GM19328 (cell line): ENCODE results near the gene PPP2R2C.

ENCODE experiments used
- ATAC-seq: cut with Tn5 transposase; IDR thresholded peaks from one replicate; pipeline ENCODE4 v1.9.1; 2021; ENCODE audit warnings: mild to moderate bottlenecking, moderate library complexity; ENCODE audit not compliant: unreplicated experiment

Gene PPP2R2C

DNA sequence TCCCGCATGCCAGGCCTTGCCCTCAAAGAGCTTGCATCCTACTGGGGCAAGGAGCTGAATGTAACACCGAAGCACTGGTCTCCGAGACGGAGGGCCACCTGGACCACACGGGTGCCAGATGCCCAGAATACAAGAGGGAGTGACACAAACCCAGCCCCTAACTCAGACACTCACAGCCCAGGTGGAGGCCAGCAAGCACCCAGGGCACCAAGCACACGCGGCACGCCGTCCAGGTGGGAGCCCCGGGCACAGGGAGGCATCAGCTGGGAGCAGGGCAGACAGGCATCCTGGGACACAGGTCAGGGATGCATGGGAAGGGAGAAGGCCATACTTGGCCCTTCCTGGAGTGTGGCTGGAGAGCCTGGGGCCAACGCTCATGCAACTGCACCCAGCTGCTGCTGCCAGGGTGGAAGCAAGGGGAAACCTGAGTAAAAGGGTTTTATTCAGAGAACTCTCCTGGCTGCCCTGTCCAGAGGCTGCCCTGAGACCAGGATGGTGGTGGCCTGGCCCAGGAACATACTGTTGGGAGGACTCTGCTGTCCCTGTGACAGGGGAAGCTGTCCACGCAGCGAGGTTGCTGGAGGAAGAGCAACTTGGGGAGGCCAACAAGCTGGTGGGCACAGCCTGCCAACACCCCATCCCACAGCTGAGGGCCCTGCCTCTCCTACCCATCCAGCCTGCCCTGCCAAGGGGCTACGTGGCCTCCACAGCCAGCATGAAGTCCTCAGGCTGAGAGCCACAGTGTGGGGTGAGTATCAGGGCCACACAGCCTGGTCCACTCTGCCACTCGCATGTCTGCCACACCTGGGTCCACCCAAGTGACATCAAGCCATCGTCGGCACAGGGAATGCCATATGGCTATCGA lies 22.2 kb upstream of the PPP2R2C start:
- no peak for ATAC-seq

DNA sequence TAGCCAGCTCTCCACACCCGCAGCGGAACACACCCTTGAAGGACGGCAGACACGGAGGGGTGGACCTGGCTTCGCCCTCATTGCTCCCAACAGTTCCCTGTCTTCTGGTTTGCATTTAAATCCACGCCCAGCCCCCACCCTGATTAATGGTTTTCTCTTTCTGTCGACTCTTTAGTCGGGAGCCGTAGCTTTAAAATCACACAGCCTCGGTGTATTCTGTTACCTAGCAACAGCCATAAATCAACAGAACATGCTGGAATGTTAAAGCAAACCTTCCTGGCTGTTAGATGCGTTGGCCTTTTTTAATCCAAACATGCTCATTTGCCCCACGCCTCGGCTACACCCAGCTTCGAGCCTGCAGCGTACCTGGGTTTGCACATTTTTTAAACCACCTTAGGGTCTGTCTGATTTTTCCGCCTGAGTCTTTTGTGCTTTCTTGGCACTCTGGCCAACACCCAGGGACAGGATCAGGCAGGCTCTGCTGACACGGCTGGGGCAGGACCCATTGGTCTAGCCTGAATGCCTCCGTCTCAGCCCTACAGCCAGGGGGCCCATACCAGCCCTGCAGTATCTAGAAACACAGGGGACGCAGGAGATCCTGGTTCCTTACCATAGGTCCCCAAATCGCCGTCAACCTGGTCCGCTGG lies 21.4 kb upstream of the PPP2R2C start:
- no peak for ATAC-seq

- ATAC-seq: no peak
Measured at GRCh38 chr4:6492861-6493657, 20.6 kb upstream of the PPP2R2C start.

GRCh38 chr4:6492027-6492590 lies 19.7 kb upstream of the PPP2R2C start:
- no peak for ATAC-seq

- ATAC-seq: no peak
Measured at GRCh38 chr4:6491235-6491634, 18.8 kb upstream of the PPP2R2C start.

DNA sequence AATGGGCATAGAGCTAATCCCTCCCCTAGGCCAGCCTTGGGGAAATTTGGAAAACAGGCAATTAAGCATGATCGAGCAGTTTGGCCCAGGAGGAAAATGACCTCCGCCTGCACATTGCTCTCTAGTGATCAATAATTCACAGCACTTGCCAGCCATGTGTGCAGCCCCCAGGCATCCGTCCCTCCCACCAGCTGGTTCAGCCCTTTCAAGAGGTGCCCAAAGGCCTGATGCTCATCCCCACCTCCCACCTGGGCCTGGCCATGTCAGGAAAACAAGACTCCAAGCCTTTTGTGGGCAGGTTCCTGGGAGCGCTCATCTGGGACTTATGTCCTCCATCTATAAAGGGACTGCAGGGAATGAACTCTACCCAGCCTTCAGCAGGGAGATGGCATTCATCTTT lies 17.5 kb upstream of the PPP2R2C start:
- no peak for ATAC-seq

GRCh38 chr4:6487466-6487865 lies 15.1 kb upstream of the PPP2R2C start:
- ATAC-seq: no peak

- no peak for ATAC-seq
Measured at GRCh38 chr4:6480534-6481088, 8.2 kb upstream of the PPP2R2C start.

DNA sequence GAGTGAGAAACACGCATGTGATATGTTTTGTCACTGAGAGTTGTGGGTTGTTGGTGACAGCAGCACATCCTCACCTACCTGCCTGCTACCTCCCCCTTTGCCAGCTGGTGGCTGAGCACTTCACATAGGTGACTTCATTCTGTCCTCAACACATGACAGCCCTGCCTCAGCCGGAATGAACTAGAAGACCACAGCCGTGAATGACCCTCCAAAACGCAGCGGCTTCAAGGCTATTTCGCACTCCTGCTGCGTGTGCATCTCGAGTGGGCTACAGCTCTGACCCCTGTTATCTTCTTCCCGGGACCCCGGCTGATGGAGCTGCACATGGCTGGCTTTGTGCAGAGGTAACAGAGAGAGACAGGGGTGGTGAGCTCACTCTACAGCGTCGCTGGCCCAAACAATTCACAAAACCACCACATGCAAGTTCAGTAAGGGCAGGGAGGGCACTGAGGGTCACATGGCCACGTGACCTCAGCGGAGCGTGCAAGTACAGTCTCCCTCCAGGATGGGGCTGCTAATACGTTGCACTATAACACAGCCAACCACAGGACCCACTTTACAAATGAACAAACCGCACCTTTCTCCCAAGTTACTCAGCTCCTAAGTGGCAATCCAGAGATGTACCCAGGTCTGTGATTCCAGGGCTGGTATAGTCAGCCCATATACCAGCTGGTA lies 6.3 kb upstream of the PPP2R2C start:
- no peak for ATAC-seq

- no peak for ATAC-seq
Measured at GRCh38 chr4:6476893-6477292, 4.5 kb upstream of the PPP2R2C start.

- ATAC-seq: no peak
Measured at GRCh38 chr4:6475492-6476020, 3.1 kb upstream of the PPP2R2C start.

DNA sequence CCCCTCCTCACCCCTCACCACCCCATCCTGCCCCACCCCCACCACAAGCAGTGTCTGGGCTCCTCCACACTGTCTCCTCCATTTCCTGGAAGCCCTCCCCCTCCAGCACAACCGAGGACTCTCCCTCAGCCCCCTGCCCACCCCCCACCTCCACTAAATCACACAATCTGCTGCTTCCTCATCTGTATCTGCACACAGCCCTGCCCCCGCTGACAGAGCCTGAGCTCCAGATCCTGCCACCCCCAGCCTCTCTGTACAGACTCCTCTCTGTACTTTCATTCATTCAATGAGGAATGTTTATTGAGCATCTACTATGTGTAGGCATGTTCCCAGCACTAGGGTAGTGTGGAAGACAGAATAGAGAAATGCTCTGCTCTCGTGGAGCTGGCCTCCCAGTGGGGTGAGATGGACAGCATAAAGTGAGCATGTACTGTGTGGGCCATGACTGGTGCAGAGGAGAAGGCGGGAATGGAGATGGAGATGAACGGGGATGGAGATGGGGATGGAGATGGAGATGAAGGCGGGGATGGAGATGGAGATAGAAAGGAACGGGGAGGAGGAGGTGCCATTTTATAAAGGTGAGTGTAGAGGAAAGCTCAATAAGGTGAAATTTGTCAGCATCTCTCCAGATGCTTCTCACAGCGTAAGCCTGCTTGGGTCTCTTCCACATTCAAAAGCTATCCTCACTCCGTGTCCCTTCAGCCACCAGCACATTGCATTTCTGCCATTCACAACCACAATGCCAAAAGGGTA lies 2.5 kb upstream of the PPP2R2C start:
- ATAC-seq: no peak

DNA sequence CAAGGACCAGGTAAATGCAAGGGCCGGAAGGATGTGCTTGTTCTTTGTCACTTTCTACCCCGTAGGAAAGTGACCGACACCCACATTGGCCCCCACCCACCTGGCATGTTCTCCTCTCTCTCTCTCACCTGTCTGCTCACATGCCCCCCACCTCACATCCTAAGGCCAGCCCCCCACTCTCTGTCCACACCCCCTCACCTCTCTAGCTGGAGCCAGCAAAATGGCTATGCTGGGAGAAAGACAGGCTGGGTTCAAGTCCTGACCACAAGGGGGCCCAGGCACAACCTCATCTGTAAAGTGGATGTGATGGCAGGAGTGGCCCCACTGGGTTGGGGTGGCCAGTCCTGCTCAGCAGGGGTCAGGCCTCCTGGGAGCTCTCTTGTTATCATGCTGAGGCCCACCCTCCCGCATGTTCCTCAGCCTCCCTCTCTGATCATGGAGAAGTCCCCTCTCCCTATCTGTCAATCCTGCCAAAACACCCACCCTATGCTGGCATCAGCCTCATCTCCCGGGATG lies 1.7 kb upstream of the PPP2R2C start:
- ATAC-seq: no peak

GRCh38 chr4:6473264-6474052 lies 1.0 kb upstream of the PPP2R2C start:
- no peak for ATAC-seq

- ATAC-seq: no peak
Measured at GRCh38 chr4:6472008-6472386, 417 bp downstream of the PPP2R2C start.

DNA sequence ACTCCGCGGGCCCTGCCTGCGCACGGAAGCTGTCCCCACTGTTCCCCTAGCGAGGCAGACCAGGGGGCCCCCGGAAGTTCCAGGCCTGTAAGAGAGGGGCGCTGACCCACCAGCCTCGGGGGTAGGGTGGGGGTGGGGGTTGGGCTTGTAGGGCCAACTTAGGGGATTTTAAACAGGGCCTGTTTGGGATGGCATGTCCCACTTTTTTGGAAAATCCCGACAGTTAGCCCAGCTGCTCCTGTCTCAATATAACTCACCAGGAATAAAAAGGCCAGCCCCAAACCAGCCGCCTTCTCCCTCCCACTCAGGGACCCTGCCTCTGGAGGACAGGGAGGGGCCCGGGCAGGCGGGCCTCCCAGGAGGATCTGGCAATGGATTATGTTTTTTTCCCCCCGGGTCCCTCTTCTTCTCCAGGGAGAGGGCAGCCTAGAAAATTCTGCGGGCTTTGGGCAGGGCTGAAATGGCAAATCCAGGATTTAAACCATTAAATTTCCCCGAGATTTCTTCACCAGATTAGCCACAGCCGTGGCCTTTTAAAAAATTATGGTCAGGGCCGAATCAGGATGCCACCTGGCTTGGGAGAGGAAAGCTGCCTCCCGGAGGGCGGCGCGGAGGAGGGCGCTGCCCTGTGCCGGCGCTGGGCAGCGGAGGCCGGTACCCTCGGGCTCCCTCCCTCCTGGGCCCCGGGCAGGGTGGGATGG lies 957 bp downstream of the PPP2R2C start:
- ATAC-seq: no peak

- no peak for ATAC-seq
Measured at GRCh38 chr4:6470502-6471306, 1.7 kb downstream of the PPP2R2C start.
